Type B pancreatic cell (in vitro differentiated cells): ENCODE measurements around the gene KDM4B. TPM values are rescaled to one million over a fixed set of nuclear protein-coding genes. Genes with fewer than 3 reads are reported as not detected.

Experiments used
- DNase-seq: peaks from one replicate; pipeline ENCODE4 v3.0.0; 2021; ENCODE audit warnings: mixed read lengths; ENCODE audit not compliant: unreplicated experiment; ENCODE audit errors: extremely low spot score
- H3K27ac Mint-ChIP-seq: 2 replicates; pipeline ENCODE4 v1.8.0; 2021; ENCODE audit warnings: mild to moderate bottlenecking, mixed read lengths
- H3K27me3 Mint-ChIP-seq: 2 replicates; pipeline ENCODE4 v1.8.0; 2021; ENCODE audit warnings: mixed read lengths
- H3K36me3 Mint-ChIP-seq: 2 replicates; pipeline ENCODE4 v1.8.0; 2021; ENCODE audit warnings: mixed read lengths
- H3K4me1 Mint-ChIP-seq: one replicate; pipeline ENCODE4 v1.8.0; 2021; ENCODE audit warnings: mixed read lengths; ENCODE audit not compliant: unreplicated experiment
- H3K4me3 Mint-ChIP-seq: 2 replicates; pipeline ENCODE4 v1.8.0; 2021; ENCODE audit warnings: mild to moderate bottlenecking, mixed read lengths
- H3K9me3 Mint-ChIP-seq: 2 replicates; pipeline ENCODE4 v1.8.0; 2021; ENCODE audit warnings: mixed read lengths
- total RNA-seq: library from RNA; stranded (reverse); gene quantifications from 2 replicates; pipeline ENCODE4 v1.2.1, GENCODE V29; 2021; ENCODE audit warnings: low replicate concordance
- TF ChIP-seq, protein P1 (sequence below): fragments of 200-600 bp; sonication (generic); conservative IDR thresholded peaks from 2 replicates; pipeline ENCODE4 v1.5.0; 2021; ENCODE audit warnings: antibody characterized with exemption, mild to moderate bottlenecking

Gene KDM4B
- total RNA-seq, 1 donor from 2014 or later = 48.8 TPM

DNA sequence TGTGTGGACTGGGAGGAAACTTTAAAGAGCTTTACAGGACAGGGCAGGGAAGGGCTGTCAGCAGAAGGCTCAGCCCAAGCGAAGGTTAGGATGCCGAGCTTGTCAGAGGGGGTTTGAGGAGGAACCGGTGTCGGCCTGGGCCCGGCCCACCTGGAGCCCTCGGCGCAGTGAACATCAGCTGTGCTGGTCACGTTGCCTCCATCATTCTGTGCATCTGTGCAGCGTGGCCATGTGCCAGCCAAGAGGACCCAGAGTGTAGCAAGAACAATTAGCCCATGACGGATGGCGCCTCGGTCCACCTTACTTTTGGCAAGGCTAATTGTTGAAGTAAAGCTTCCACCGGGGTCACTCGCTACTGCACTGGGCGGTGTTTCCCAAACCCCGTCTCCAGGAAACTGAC is 210.3 kb downstream of the KDM4B start:
- Mint-ChIP-seq H3K9me3 (no peaks in the 10 kb centered on the region), H3K27me3 (peaks cover 8% of the 10 kb centered on the region), H3K36me3 (no peaks in the 10 kb centered on the region), H3K4me1 (no peaks in the 10 kb centered on the region), H3K4me3 (no peak overlapping the region), H3K27ac (no peak overlapping the region)
- TF ChIP-seq, protein P1, sequence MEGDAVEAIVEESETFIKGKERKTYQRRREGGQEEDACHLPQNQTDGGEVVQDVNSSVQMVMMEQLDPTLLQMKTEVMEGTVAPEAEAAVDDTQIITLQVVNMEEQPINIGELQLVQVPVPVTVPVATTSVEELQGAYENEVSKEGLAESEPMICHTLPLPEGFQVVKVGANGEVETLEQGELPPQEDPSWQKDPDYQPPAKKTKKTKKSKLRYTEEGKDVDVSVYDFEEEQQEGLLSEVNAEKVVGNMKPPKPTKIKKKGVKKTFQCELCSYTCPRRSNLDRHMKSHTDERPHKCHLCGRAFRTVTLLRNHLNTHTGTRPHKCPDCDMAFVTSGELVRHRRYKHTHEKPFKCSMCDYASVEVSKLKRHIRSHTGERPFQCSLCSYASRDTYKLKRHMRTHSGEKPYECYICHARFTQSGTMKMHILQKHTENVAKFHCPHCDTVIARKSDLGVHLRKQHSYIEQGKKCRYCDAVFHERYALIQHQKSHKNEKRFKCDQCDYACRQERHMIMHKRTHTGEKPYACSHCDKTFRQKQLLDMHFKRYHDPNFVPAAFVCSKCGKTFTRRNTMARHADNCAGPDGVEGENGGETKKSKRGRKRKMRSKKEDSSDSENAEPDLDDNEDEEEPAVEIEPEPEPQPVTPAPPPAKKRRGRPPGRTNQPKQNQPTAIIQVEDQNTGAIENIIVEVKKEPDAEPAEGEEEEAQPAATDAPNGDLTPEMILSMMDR = no peak
- no peak for DNase-seq

DNA sequence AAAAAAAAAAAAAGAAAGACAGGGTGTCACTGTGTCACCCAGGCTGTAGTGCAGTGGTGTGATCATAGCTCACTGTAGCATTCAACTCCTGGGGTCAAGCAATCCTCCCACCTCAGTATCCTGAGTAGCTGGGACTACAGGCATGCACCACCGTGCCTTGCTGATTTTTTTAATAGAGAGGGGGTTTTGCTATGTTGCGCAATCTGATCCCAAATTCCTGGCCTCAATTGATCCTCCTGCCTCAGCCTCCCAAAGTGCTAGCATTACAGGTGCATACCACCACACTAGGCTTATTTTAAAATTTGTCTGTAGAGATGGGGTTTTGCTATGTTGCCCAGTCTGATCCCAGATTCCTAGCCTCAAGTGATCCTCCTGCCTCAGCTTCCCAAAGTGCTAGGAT is 212.4 kb downstream of the KDM4B start:
- Mint-ChIP-seq H3K36me3 (no peaks in the 10 kb centered on the region), H3K9me3 (no peaks in the 10 kb centered on the region), H3K27me3 (peaks cover 9% of the 10 kb centered on the region)

DNA sequence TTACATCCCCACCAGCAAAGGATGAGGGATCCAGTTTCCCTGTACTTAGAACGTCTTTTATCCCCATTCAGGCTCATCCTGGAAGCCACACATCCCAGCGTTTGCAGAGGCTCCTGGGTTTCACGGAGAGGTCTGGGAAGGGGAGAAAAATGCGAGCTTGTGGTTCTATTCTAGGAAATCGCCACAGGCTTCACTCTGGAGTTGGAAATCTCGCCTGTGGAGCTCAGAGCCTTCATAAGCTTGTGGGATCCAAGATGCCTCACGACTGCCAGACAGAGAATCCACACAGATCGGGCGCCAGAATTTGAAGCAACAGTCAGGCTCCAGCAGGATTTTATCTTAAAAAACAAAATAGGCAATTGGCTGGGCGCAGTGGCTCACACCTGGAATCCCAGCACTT is 213.8 kb downstream of the KDM4B start:
- Mint-ChIP-seq H3K27me3 (peaks cover 9% of the 10 kb centered on the region), H3K36me3 (no peaks in the 10 kb centered on the region)
- TF ChIP-seq, protein P1 = no peak

More for the DNA sequence above, 212.4 kb downstream of the KDM4B start:
- TF ChIP-seq, protein P1 = no peak
- Mint-ChIP-seq H3K4me3 (no peak overlapping the region), H3K27ac (no peak overlapping the region), H3K4me1 (no peaks in the 10 kb centered on the region)
- no peak for DNase-seq

DNA sequence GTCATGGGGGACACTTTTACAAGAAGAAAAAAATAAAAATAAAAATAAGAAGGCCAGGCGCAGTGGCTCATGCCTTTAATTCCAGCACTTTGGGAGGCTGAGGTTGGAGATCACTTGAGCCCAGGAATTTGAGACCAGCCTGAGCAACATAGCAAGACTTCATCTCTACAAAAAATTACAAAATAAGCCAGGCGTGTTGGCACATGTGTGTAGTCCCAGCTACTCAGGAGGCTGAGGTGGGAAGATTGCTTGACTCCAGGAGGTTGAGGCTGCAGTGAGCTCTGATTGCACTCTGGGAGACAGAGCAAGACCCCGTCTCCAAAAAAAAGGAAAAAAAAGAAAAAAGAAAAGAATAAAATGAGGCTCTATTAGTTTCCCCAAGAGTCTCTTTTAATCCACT is 214.7 kb downstream of the KDM4B start:
- TF ChIP-seq, protein P1 = no peak
- Mint-ChIP-seq H3K36me3 (no peaks in the 10 kb centered on the region), H3K27ac (no peak overlapping the region), H3K9me3 (no peaks in the 10 kb centered on the region), H3K27me3 (peaks cover 10% of the 10 kb centered on the region), H3K4me3 (no peak overlapping the region), H3K4me1 (no peaks in the 10 kb centered on the region)
- no peak for DNase-seq

More for the DNA sequence above, 213.8 kb downstream of the KDM4B start:
- H3K4me1 Mint-ChIP-seq = no peaks in the 10 kb centered on the region
- no peaks in the 10 kb centered on the region for H3K9me3 Mint-ChIP-seq
- H3K4me3 Mint-ChIP-seq = no peak overlapping the region
- DNase-seq = no peak
- H3K27ac Mint-ChIP-seq = no peak overlapping the region

DNA sequence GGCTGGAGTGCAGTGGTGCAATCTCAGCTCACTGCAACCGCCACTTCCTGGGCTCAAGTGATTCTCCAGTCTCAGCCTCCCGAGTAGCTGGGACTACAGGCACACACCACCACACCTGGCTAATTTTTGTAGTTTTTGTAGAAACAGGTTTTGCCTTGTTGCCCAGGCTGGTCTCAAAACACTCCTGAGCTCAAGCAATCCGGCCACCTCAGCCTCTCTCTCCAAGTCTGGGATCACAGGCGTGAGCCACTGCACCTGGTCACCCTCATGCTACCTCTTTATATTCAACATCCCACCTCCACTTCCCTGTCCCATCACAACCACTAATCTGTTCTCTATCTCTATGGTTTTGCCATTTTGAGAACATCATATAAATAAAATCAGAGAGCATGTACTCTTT is 216.0 kb downstream of the KDM4B start:
- DNase-seq = no peak
- Mint-ChIP-seq H3K4me1 (no peaks in the 10 kb centered on the region), H3K4me3 (no peak overlapping the region), H3K27me3 (peaks cover 14% of the 10 kb centered on the region), H3K27ac (no peak overlapping the region), H3K9me3 (no peaks in the 10 kb centered on the region), H3K36me3 (no peaks in the 10 kb centered on the region)
- TF ChIP-seq, protein P1 = no peak
